Omental fat pad (tissue), 4 donors: ENCODE measurements around the gene PRDM16. TPM values are rescaled to one million over a fixed set of nuclear protein-coding genes. Genes with fewer than 3 reads are reported as not detected.
"Not testable (repeated sequence)": the region's sequence is repeated elsewhere in the genome, so short reads cannot be mapped to it uniquely, and the experiment has no call there.

ENCODE experiments used
- ATAC-seq: fragments of 150-250 bp; one replicate; pipeline ENCODE4 v1.9.1; 2016; ENCODE audit warnings: mild to moderate bottlenecking, moderate library complexity; ENCODE audit not compliant: low FRiP score
- DNase-seq: peaks from one replicate; pipeline ENCODE4 v3.0.0-alpha.2; 2019; ENCODE audit warnings: low spot score
- CTCF ChIP-seq, 3 donors: fragments of 450-650 bp; IDR thresholded peaks; one replicate each; pipeline ENCODE4 v1.5.1; 2016 to 2017; ENCODE audit warnings: antibody characterized with exemption in 3 of 3, mild to moderate bottlenecking in 3 of 3, moderate library complexity in 2 of 3
- total RNA-seq, 4 donors: library from RNA; depleted of rRNA; stranded (reverse); fragments of >200 nt; gene quantifications; one replicate each; pipeline ENCODE4 v1.1.0, GENCODE V29; 2016

Gene PRDM16
- total RNA-seq, 4 donors from 2014 or later: 0.19 to 3.8 (median 1.8) TPM

- no peak for TF ChIP-seq CTCF (IDR thresholded peaks at IDR 0.05)
- ATAC-seq: no peak
- no peak for DNase-seq
These were observed 18.0 kb downstream of the PRDM16 start for GRCh38 chr1:3087049-3087448.

GRCh38 chr1:3087946-3088668 lies 19.1 kb downstream of the PRDM16 start:
- ATAC-seq: not testable (repeated sequence)

GRCh38 chr1:3089490-3089889 lies 20.5 kb downstream of the PRDM16 start:
- DNase-seq: no peak
- TF ChIP-seq CTCF (IDR thresholded peaks at IDR 0.05): no peak
- ATAC-seq: no peak

More at GRCh38 chr1:3087946-3088668, 19.1 kb downstream of the PRDM16 start:
- DNase-seq: not testable (repeated sequence)

- no peak for ATAC-seq
- TF ChIP-seq CTCF (IDR thresholded peaks at IDR 0.05): no peak
- no peak for DNase-seq
These were observed 22.3 kb downstream of the PRDM16 start for GRCh38 chr1:3091334-3091733.

GRCh38 chr1:3092530-3092929 lies 23.5 kb downstream of the PRDM16 start:
- TF ChIP-seq CTCF (IDR thresholded peaks at IDR 0.05): no peak
- DNase-seq: no peak
- ATAC-seq: no peak

GRCh38 chr1:3093898-3094626 lies 25.1 kb downstream of the PRDM16 start:
- DNase-seq (no peak), ATAC-seq (no peak)
- TF ChIP-seq CTCF (IDR thresholded peaks at IDR 0.05): no peak

- ATAC-seq (no peak), DNase-seq (no peak)
- no peak for TF ChIP-seq CTCF (IDR thresholded peaks at IDR 0.05)
These were observed 26.1 kb downstream of the PRDM16 start for GRCh38 chr1:3094863-3095780.
